Common myeloid progenitor, CD34-positive (primary cell): ENCODE measurements around the gene SLC15A3.

Source experiments
- CTCF ChIA-PET: fragments of 350-600 bp; sonication (Branson Sonifier 250); formaldehyde crosslinking; loops from one replicate; lab custom pipeline; 2021; ENCODE audit warnings: antibody characterized with exemption; lab: Charles Lee
- POLR2A ChIA-PET: fragments of 350-600 bp; sonication (Branson Sonifier 250); formaldehyde crosslinking; loops from one replicate; lab custom pipeline; 2021; ENCODE audit warnings: antibody characterized with exemption; lab: Charles Lee
- DNase-seq, 3 donors: peaks; one replicate each; pipeline versions ENCODE4 v3.0.0 to v3.0.0-alpha.2; 2013
- H3K27ac ChIP-seq, 2 experiments: 1 replicate in 1 of 2; 2 replicates in 1 of 2; pipeline ENCODE4 v1.7.0; 2013; ENCODE audit warnings: inconsistent platforms in 2 of 2, low read length in 2 of 2, mild to moderate bottlenecking in 2 of 2, low read depth in 1 of 2, moderate library complexity in 1 of 2; ENCODE audit not compliant: severe bottlenecking in 2 of 2, insufficient read depth in 1 of 2, poor library complexity in 1 of 2
- H3K27me3 ChIP-seq, 5 experiments: replicated peaks in 2 of 5; 1 replicate in 3 of 5; 2 replicates in 2 of 5; pipeline versions ENCODE4 v1.6.1 to v1.7.0; 2013; ENCODE audit warnings: low read length in 4 of 5, mild to moderate bottlenecking in 2 of 5, moderate library complexity in 2 of 5, inconsistent platforms in 1 of 5; ENCODE audit not compliant: insufficient read depth in 5 of 5, control insufficient read depth in 4 of 5
- H3K36me3 ChIP-seq, 4 experiments: 1 replicate in 2 of 4; 2 replicates in 2 of 4; pipeline versions ENCODE4 v1.6.1 to v1.7.0; 2013; ENCODE audit warnings: low read length in 3 of 4, control low read depth in 1 of 4, mild to moderate bottlenecking in 1 of 4; ENCODE audit not compliant: control insufficient read depth in 4 of 4, insufficient read depth in 4 of 4
- H3K4me1 ChIP-seq, 4 experiments: 1 replicate in 3 of 4; 2 replicates in 1 of 4; pipeline versions ENCODE4 v1.6.1 to v1.7.1; 2013; ENCODE audit warnings: low read length in 3 of 4, mild to moderate bottlenecking in 3 of 4, control low read depth in 1 of 4, inconsistent platforms in 1 of 4, moderate library complexity in 1 of 4; ENCODE audit not compliant: control insufficient read depth in 4 of 4, insufficient read depth in 4 of 4; ENCODE audit errors: control extremely low read depth in 1 of 4
- H3K4me3 ChIP-seq, 7 experiments: 1 replicate in 4 of 7; 2 replicates in 3 of 7; pipeline versions ENCODE4 v1.5.1 to v1.7.0; 2013; ENCODE audit warnings: mild to moderate bottlenecking in 7 of 7, low read length in 6 of 7, moderate library complexity in 6 of 7, inconsistent platforms in 2 of 7, low read depth in 2 of 7, control low read depth in 1 of 7; ENCODE audit not compliant: insufficient read depth in 4 of 7, control insufficient read depth in 1 of 7; ENCODE audit errors: extremely low read depth in 1 of 7
- H3K9me3 ChIP-seq, 5 experiments: 1 replicate in 4 of 5; 2 replicates in 1 of 5; pipeline versions ENCODE4 v1.6.1 to v1.7.1; 2013; ENCODE audit warnings: low read length in 4 of 5, mild to moderate bottlenecking in 2 of 5, inconsistent platforms in 1 of 5, low read depth in 1 of 5, moderate library complexity in 1 of 5; ENCODE audit not compliant: control insufficient read depth in 4 of 5, insufficient read depth in 2 of 5; ENCODE audit errors: control extremely low read depth in 1 of 5
- WGBS: methylation state at CpG from one replicate; pipeline ENCODE4 v1.1.5; 2013; ENCODE audit not compliant: insufficient coverage; 5-methylcytosine and 5-hydroxymethylcytosine counted together

Gene SLC15A3

GRCh38 chr11:60899977-60900376, 52.0 kb downstream of the SLC15A3 start:
- POLR2A ChIA-PET = no interaction called here
- WGBS = 73% methylated on average over 2 of the region's 4 CpGs
- peaks cover 18 to 87% (median 73%) of the 10 kb centered on the region in 4 experiments for H3K36me3 ChIP-seq
- H3K9me3 ChIP-seq = no peaks in the 10 kb centered on the region
- CTCF ChIA-PET = interaction anchor here (1.2 to 10.5 kb wide), 14 partner anchors 8 to 124 kb away, joined by 3 to 138 read pairs (median 6); partner anchors contain the start of gene TMEM109
- H3K27ac ChIP-seq = no peak overlapping the region
- no peaks in the 10 kb centered on the region for H3K27me3 ChIP-seq
- DNase-seq = no peak
- peaks cover 4 to 15% (median 11%) of the 10 kb centered on the region in 4 experiments for H3K4me1 ChIP-seq
- H3K4me3 ChIP-seq = no peak overlapping the region

- DNase-seq = peak; percentile 80 to 94 (median 94)
- peaks cover 0 to 8% (median 4%) of the 10 kb centered on the region in 4 experiments for H3K4me1 ChIP-seq
- no peaks in the 10 kb centered on the region for H3K9me3 ChIP-seq
- 77% methylated on average over 7 of the region's 12 CpGs for WGBS
- no peaks in the 10 kb centered on the region for H3K27me3 ChIP-seq
- POLR2A ChIA-PET = interaction anchor here (0.6 to 0.7 kb wide), 2 partner anchors 8 to 44 kb away, joined by 3 read pairs; partner anchors contain the start of gene PTGDR2
- peaks cover 21 to 92% (median 80%) of the 10 kb centered on the region in 4 experiments for H3K36me3 ChIP-seq
- CTCF ChIA-PET = interaction anchor here (0.7 to 10.5 kb wide), 21 partner anchors 8 to 124 kb away, joined by 3 to 138 read pairs (median 5); partner anchors contain the start of genes PTGDR2 and TMEM109
- no peak overlapping the region for H3K4me3 ChIP-seq
- H3K27ac ChIP-seq = peak overlapping the region; percentile 25 to 62
Measured at GRCh38 chr11:60899046-60899936, 52.7 kb downstream of the SLC15A3 start.

GRCh38 chr11:60897496-60897895, 54.5 kb downstream of the SLC15A3 start:
- WGBS = 100% methylated on average over 2 of the region's 4 CpGs
- Histone ChIP-seq H3K36me3 (peaks cover 19 to 91% (median 76%) of the 10 kb centered on the region in 4 experiments), H3K4me3 (no peak overlapping the region), H3K27ac (no peak overlapping the region), H3K9me3 (no peaks in the 10 kb centered on the region), H3K27me3 (no peaks in the 10 kb centered on the region), H3K4me1 (peaks cover 0 to 9% (median 1%) of the 10 kb centered on the region in 4 experiments)
- ChIA-PET CTCF (interaction anchor here (0.8 to 10.5 kb wide), 6 partner anchors 8 to 127 kb away, joined by 4 to 138 read pairs (median 8); partner anchors contain the start of gene PRPF19), POLR2A (no interaction called here)
- no peak for DNase-seq

- POLR2A ChIA-PET = no interaction called here
- Histone ChIP-seq H3K4me1 (peaks cover 0 to 26% (median 13%) of the 10 kb centered on the region in 4 experiments), H3K9me3 (no peaks in the 10 kb centered on the region), H3K27ac (no peak overlapping the region), H3K27me3 (no peaks in the 10 kb centered on the region), H3K36me3 (peaks cover 15 to 87% (median 60%) of the 10 kb centered on the region in 4 experiments), H3K4me3 (no peak overlapping the region)
- no peak for DNase-seq
- CTCF ChIA-PET = interaction anchor here (0.6 to 9.5 kb wide), 9 partner anchors 7 to 73 kb away, joined by 3 to 102 read pairs (median 4); partner anchors contain the start of gene PRPF19
- WGBS = no CpG with 5 or more reads among the region's 5 CpGs
Measured at GRCh38 chr11:60895687-60896086, 56.3 kb downstream of the SLC15A3 start.

GRCh38 chr11:60891103-60891741, 60.8 kb downstream of the SLC15A3 start:
- ChIA-PET POLR2A (interaction anchor here (0.7 to 1.2 kb wide), 3 partner anchors 8 to 69 kb away, joined by 3 read pairs; partner anchors contain the start of gene PRPF19), CTCF (interaction anchor here (0.9 to 14.2 kb wide), 7 partner anchors 7 to 117 kb away, joined by 3 to 422 read pairs (median 62); partner anchors contain the start of gene PRPF19)
- Histone ChIP-seq H3K27ac (peak overlapping the region; percentile 46 to 77), H3K9me3 (no peaks in the 10 kb centered on the region), H3K4me3 (peak overlapping the region in 1 of 7 experiments; percentile 17), H3K4me1 (peaks cover 0 to 34% (median 18%) of the 10 kb centered on the region in 4 experiments), H3K36me3 (peaks cover 6 to 58% (median 27%) of the 10 kb centered on the region in 4 experiments), H3K27me3 (no peaks in the 10 kb centered on the region)
- peak; percentile 64 to 80 (median 75) for DNase-seq
- WGBS = 17% methylated on average over 3 of the region's 7 CpGs

- Histone ChIP-seq H3K4me3 (no peak overlapping the region), H3K4me1 (peaks cover 0 to 34% (median 18%) of the 10 kb centered on the region in 4 experiments), H3K36me3 (peaks cover 6 to 53% (median 24%) of the 10 kb centered on the region in 4 experiments), H3K27me3 (no peaks in the 10 kb centered on the region), H3K27ac (peak overlapping the region in 1 of 2 experiments; percentile 43), H3K9me3 (no peaks in the 10 kb centered on the region)
- 0% methylated on average over 2 of the region's 5 CpGs for WGBS
- ChIA-PET POLR2A (interaction anchor here (1.0 to 1.2 kb wide), 2 partner anchors 8 to 16 kb away, joined by 3 read pairs; partner anchors contain the start of gene PRPF19), CTCF (interaction anchor here (1.2 to 14.2 kb wide), 6 partner anchors 8 to 117 kb away, joined by 3 to 422 read pairs (median 65); partner anchors contain the start of gene PRPF19)
- DNase-seq = peak in 1 of 3 donors; percentile 26
Measured at GRCh38 chr11:60890696-60891095, 61.3 kb downstream of the SLC15A3 start.
